Measurements from ENCODE around the gene FEZF1.
A peak's percentile ranks its signal among the peaks of the same experiment; 100 is the strongest.

Gene FEZF1

GRCh38 chr7:122304319-122304975, at the start of gene FEZF1:
TSS of gene FEZF1 (minus strand) at chr7:122304750. CDS start at chr7:122304437, 313 bp downstream.
- Histone ChIP-seq H3K4me3 (ENCODE audit: low read length) (peak within 1 kb of the TSS; percentile 40), H3K36me3 (ENCODE audit: control insufficient read depth, insufficient read depth, low read length) (no peaks in the 10 kb centered on the region), H3K27ac (ENCODE audit: low read depth, low read length) (no peak within 1 kb of the TSS), H3K27me3 (ENCODE audit: control insufficient read depth, insufficient read depth, low read length) (peaks cover 60% of the 10 kb centered on the region), H3K4me1 (ENCODE audit: control insufficient read depth, insufficient read depth, low read length) (no peaks in the 10 kb centered on the region), H3K9ac (ENCODE audit: low read length) (no peak within 1 kb of the TSS)

GRCh38 chr7:122352454-122352853, 47.9 kb upstream of the FEZF1 start:
- H3K27ac ChIP-seq (ENCODE audit: low read depth, low read length) = no peak overlapping the region
- H3K36me3 ChIP-seq (ENCODE audit: control insufficient read depth, insufficient read depth, low read length) = no peaks in the 10 kb centered on the region
- no peak overlapping the region for H3K9ac ChIP-seq (ENCODE audit: low read length)
- no peak overlapping the region for H3K4me3 ChIP-seq (ENCODE audit: low read length)
- H3K27me3 ChIP-seq (ENCODE audit: control insufficient read depth, insufficient read depth, low read length) = no peaks in the 10 kb centered on the region
- no peaks in the 10 kb centered on the region for H3K4me1 ChIP-seq (ENCODE audit: control insufficient read depth, insufficient read depth, low read length)

DNA sequence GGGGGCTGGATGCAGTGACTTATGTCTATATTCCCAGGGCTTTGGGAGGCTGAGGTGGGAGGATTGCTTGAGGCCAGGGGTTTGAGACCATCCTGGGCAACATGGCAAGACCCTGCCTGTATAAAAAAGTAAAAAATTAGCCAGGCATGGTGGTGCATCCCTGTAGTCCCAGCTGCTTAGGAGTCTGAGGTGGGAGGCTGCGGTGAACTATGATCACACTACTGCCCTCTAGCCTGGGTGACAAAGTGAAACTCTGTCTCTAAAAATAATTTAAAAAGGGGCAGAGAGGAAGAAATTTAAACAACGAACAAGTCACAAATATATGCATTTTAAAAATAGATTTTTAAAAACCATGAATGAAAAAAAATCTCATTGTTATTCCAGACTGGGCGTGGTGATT, 46.2 kb upstream of the FEZF1 start:
- H3K36me3 ChIP-seq (ENCODE audit: control insufficient read depth, insufficient read depth, low read length) = no peaks in the 10 kb centered on the region

GRCh38 chr7:122344303-122344620, 39.7 kb upstream of the FEZF1 start:
- Histone ChIP-seq H3K27ac (ENCODE audit: low read depth, low read length) (no peak overlapping the region), H3K36me3 (ENCODE audit: control insufficient read depth, insufficient read depth, low read length) (no peaks in the 10 kb centered on the region), H3K4me3 (ENCODE audit: low read length) (no peak overlapping the region), H3K9ac (ENCODE audit: low read length) (no peak overlapping the region), H3K27me3 (ENCODE audit: control insufficient read depth, insufficient read depth, low read length) (no peaks in the 10 kb centered on the region), H3K4me1 (ENCODE audit: control insufficient read depth, insufficient read depth, low read length) (no peaks in the 10 kb centered on the region)

More for the DNA sequence above, 46.2 kb upstream of the FEZF1 start:
- Histone ChIP-seq H3K4me3 (ENCODE audit: low read length) (no peak overlapping the region), H3K4me1 (ENCODE audit: control insufficient read depth, insufficient read depth, low read length) (no peaks in the 10 kb centered on the region), H3K9ac (ENCODE audit: low read length) (no peak overlapping the region), H3K27me3 (ENCODE audit: control insufficient read depth, insufficient read depth, low read length) (no peaks in the 10 kb centered on the region), H3K27ac (ENCODE audit: low read depth, low read length) (no peak overlapping the region)

- no peak overlapping the region for H3K27ac ChIP-seq (ENCODE audit: low read depth, low read length)
- H3K36me3 ChIP-seq (ENCODE audit: control insufficient read depth, insufficient read depth, low read length) = no peaks in the 10 kb centered on the region
- H3K9ac ChIP-seq (ENCODE audit: low read length) = no peak overlapping the region
- no peaks in the 10 kb centered on the region for H3K4me1 ChIP-seq (ENCODE audit: control insufficient read depth, insufficient read depth, low read length)
- no peaks in the 10 kb centered on the region for H3K27me3 ChIP-seq (ENCODE audit: control insufficient read depth, insufficient read depth, low read length)
- no peak overlapping the region for H3K4me3 ChIP-seq (ENCODE audit: low read length)
Measured at GRCh38 chr7:122343601-122344302, 39.2 kb upstream of the FEZF1 start.

DNA sequence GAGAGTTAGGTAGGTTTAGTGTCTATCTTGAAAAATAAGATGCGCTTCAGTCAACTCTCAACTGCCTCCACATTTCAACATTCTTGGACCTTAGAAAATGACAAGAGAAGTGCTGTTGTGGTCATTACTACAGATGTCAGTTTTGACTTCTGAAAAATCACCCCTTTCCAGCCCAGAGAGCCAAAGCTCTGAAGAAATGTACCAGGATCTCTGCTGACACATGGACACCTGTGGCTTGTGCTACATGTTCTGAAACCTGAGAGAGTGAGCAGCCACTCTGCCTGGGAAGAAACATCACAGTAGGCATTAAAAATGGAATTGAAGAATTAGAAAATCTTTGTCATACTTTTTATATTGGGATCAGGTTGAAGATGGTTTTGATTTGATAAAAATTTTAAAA, 35.9 kb upstream of the FEZF1 start:
- no peaks in the 10 kb centered on the region for H3K27me3 ChIP-seq (ENCODE audit: control insufficient read depth, insufficient read depth, low read length)
- no peak overlapping the region for H3K27ac ChIP-seq (ENCODE audit: low read depth, low read length)
- H3K36me3 ChIP-seq (ENCODE audit: control insufficient read depth, insufficient read depth, low read length) = no peaks in the 10 kb centered on the region
- H3K4me3 ChIP-seq (ENCODE audit: low read length) = no peak overlapping the region
- no peaks in the 10 kb centered on the region for H3K4me1 ChIP-seq (ENCODE audit: control insufficient read depth, insufficient read depth, low read length)
- no peak overlapping the region for H3K9ac ChIP-seq (ENCODE audit: low read length)

- no peaks in the 10 kb centered on the region for H3K27me3 ChIP-seq (ENCODE audit: control insufficient read depth, insufficient read depth, low read length)
- H3K27ac ChIP-seq (ENCODE audit: low read depth, low read length) = no peak overlapping the region
- H3K36me3 ChIP-seq (ENCODE audit: control insufficient read depth, insufficient read depth, low read length) = no peaks in the 10 kb centered on the region
- H3K4me3 ChIP-seq (ENCODE audit: low read length) = no peak overlapping the region
- H3K9ac ChIP-seq (ENCODE audit: low read length) = no peak overlapping the region
- no peaks in the 10 kb centered on the region for H3K4me1 ChIP-seq (ENCODE audit: control insufficient read depth, insufficient read depth, low read length)
Measured at GRCh38 chr7:122339145-122339904, 34.8 kb upstream of the FEZF1 start.

GRCh38 chr7:122337011-122337410, 32.5 kb upstream of the FEZF1 start:
- H3K27ac ChIP-seq (ENCODE audit: low read depth, low read length) = no peak overlapping the region

DNA sequence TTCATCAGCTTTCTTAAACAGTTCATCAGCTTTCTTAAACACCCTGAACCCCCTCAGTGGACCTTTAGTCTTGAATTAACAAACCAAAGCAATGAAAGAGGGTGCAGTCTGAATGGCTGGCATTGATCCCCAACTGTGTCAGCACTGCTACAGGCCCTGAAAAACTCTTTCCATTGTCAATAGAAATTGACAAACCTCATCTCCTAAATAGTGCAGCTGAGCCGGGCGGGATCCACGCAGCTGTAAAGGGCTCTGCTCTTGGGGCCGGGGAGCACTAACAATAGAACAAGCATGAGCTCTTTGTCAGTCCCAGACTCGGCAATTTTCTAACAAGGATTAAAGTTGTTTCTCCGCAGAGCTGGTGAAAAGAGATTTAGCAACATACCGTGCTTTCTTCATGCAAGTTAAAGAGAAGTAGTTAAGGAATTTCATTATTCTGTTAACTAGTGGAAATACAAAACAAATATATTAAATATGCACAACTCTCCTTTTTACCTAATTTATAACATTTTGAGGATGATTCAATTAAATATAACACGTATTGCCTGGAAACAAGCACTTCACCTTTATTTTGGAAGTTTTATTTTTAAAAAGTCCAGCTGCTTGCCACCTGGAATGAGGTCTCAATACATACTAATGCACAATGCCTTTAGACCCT, 24.7 kb upstream of the FEZF1 start:
- Histone ChIP-seq H3K4me3 (ENCODE audit: low read length) (no peak overlapping the region), H3K27ac (ENCODE audit: low read depth, low read length) (no peak overlapping the region), H3K4me1 (ENCODE audit: control insufficient read depth, insufficient read depth, low read length) (no peaks in the 10 kb centered on the region), H3K9ac (ENCODE audit: low read length) (no peak overlapping the region), H3K36me3 (ENCODE audit: control insufficient read depth, insufficient read depth, low read length) (no peaks in the 10 kb centered on the region), H3K27me3 (ENCODE audit: control insufficient read depth, insufficient read depth, low read length) (no peaks in the 10 kb centered on the region)

More at GRCh38 chr7:122337011-122337410, 32.5 kb upstream of the FEZF1 start:
- Histone ChIP-seq H3K27me3 (ENCODE audit: control insufficient read depth, insufficient read depth, low read length) (no peaks in the 10 kb centered on the region), H3K9ac (ENCODE audit: low read length) (no peak overlapping the region), H3K4me1 (ENCODE audit: control insufficient read depth, insufficient read depth, low read length) (no peaks in the 10 kb centered on the region), H3K36me3 (ENCODE audit: control insufficient read depth, insufficient read depth, low read length) (no peaks in the 10 kb centered on the region), H3K4me3 (ENCODE audit: low read length) (no peak overlapping the region)

DNA sequence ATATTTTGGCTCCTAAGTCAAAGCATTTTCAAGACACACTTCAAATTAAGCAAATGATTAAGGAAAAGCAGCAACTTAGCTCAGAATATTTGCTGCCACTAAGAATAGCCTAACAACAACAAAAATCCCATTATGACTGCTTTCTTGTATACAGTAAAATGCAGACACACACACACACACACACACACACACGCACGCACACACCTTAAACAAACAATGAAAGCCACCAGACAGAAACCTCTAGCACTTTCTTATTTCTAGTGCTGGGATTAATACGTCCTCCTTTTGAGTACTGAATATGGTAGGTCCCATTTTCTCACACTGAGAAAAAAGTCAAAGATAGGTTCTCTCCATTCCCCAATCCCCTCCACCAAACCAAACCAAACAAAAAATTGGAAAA, 23.4 kb upstream of the FEZF1 start:
- no peak overlapping the region for H3K9ac ChIP-seq (ENCODE audit: low read length)
- H3K27ac ChIP-seq (ENCODE audit: low read depth, low read length) = no peak overlapping the region
- H3K4me3 ChIP-seq (ENCODE audit: low read length) = no peak overlapping the region
- no peaks in the 10 kb centered on the region for H3K27me3 ChIP-seq (ENCODE audit: control insufficient read depth, insufficient read depth, low read length)
- H3K36me3 ChIP-seq (ENCODE audit: control insufficient read depth, insufficient read depth, low read length) = no peaks in the 10 kb centered on the region
- no peaks in the 10 kb centered on the region for H3K4me1 ChIP-seq (ENCODE audit: control insufficient read depth, insufficient read depth, low read length)

DNA sequence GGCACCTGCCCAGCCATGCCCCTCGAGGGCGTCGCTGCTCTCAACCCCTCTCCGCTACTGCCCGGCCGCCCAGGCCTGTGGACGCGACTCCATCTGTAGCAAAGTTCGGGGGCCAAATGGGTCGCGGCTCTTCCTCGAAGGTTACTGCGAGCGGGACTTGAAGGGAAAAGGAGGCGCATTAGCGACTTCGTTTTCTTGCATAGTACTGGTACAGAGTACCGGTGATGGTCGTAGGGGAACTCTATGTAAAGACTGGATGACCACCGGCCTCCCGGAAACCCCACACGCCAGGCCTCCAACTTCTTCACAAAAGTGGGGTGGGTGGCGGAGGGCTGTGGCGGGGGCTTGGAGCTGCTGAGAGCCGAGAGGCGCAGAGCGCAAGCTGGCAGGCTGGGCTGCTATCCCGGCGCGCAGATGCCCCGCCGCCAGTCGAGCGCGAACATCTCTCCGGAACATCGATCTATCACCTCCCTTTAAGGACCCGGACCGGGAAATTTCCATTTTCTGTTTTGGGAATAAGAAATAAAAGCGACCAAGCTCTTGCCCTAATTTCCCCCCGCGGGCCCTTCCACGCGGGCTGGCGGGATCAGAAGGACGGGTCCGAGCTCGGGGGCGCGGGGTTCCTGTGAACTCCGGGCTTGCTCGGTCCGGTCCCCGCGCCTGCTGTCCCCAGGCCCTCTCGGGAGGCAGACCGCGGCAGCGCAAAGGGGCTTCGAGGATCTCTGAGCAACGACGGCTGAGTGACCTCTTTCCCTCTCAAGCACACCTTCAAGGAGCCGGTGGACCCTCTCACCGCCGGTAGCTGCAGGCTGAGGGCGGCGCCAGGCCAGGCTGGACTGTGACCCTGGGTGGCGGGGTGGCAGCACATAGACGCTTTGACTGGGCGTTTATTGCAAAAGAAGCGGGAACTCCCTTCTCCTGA, 12.2 kb upstream of the FEZF1 start:
- Histone ChIP-seq H3K4me1 (ENCODE audit: control insufficient read depth, insufficient read depth, low read length) (no peaks in the 10 kb centered on the region), H3K27ac (ENCODE audit: low read depth, low read length) (no peak overlapping the region), H3K27me3 (ENCODE audit: control insufficient read depth, insufficient read depth, low read length) (peaks cover 12% of the 10 kb centered on the region), H3K9ac (ENCODE audit: low read length) (no peak overlapping the region), H3K36me3 (ENCODE audit: control insufficient read depth, insufficient read depth, low read length) (no peaks in the 10 kb centered on the region), H3K4me3 (ENCODE audit: low read length) (no peak overlapping the region)

Measured in rectal smooth muscle tissue (tissue), 1 donor.